IPS DF 19.7 (cell line): Measurements from ENCODE around the gene AIDA.
"Not testable (repeated sequence)": the region's sequence is repeated elsewhere in the genome, so short reads cannot be mapped to it uniquely, and the experiment has no call there.

Source experiments
- DNase-seq: peaks from one replicate; pipeline ENCODE4 v3.0.0-alpha.2; 2013; ENCODE audit warnings: low read depth, low spot score

AIDA gene

DNA sequence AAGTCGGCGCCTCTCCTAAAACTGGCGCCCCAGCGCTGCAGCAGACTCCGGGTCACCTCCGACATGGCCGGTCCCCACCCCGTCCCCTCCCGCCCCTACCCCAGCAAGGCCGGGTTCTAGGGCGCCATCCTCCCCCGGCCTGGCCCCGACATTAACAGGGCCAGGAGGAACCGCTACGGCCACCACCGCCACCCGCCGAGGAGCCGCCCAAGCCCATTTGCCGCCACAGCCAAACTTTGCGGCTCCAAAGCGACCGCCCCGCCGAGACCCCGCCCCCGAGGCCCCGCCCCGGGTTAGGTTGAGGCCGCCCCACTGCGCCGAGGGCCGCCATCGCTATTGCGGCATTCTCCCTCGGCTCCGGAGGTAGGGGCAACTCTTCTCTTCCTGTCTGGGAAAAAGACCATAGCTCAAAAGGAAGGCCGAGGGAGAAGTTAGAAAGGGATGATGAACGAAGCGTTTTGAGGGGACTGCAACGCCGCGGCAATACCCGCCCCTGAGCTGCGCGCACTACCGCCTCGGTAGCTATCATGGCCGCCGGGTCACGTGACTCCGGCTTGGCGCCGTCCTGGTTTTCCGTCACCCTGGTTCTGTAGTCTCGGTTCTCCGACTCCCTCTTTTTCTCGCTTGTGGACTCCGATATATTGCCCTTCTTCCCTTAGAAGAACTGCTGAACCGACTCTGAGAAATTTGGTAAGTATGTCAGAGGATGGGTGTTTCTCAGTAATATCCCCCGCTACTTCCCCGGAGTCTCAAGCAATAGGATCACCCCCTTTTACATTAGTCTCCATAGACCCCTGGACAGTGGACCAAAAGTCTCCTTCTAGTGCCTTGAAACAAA, at the start of gene AIDA, which contains the start of gene BROX:
TSS of gene AIDA (minus strand) at position 239 of the 838 bp plus-strand sequence. CDS start at position 65, 174 bp downstream.
TSS of gene BROX (plus strand) at position 312 of the 838 bp plus-strand sequence. CDS start 3,136 bp downstream, outside the sequence.
- DNase-seq, result no peak

DNA sequence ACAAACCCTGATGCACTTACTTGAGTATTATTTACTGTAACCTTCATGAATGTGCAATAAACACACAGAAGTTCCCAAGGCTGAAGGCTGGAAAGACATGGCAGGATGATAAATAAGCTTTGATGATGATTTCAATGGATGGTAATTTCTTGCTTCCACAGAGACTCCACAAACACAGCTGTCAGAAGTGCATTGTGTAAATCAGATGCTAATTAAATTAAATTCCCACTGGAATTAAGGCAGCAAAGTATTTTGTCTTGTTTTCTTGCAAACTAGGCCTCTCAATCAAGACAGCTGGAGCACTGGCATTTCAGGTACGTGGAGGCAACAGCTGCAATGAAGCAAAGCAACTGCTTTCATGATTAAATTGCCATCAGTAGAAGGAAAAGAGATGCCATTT, 48.8 kb upstream of the AIDA start:
- no peak for DNase-seq

- DNase-seq, result no peak
These were observed 47.3 kb upstream of the AIDA start for GRCh38 chr1:222759451-222760035.

DNA sequence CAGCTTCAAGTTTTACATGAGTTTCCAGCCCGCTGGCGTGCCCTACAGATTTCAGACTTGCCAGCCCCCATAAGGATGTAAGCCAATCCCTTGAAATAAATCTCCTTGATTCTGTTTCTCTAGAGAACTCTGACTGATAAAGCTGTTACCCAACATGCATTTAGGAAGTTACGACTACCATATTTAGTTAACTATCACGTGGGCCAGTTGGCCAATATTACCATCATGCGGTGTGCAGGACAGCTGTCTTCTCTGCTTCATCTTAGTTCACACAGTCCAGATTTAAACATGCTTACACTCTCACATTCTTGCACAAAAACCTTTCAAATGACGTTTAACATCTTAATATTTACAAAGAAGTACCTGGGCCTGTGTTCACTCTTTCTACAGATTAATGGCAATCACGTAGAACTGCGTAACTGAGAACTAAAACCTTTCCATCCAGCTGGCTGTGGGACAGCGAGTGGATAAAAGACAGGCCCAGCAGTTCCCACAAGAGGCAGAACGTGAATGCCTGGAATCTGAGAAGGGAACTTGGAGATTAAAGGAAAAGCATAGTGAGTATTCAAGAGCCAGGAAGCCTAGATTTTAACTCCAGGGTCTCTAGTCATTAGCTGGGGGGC, 45.5 kb upstream of the AIDA start:
- no peak for DNase-seq

DNA sequence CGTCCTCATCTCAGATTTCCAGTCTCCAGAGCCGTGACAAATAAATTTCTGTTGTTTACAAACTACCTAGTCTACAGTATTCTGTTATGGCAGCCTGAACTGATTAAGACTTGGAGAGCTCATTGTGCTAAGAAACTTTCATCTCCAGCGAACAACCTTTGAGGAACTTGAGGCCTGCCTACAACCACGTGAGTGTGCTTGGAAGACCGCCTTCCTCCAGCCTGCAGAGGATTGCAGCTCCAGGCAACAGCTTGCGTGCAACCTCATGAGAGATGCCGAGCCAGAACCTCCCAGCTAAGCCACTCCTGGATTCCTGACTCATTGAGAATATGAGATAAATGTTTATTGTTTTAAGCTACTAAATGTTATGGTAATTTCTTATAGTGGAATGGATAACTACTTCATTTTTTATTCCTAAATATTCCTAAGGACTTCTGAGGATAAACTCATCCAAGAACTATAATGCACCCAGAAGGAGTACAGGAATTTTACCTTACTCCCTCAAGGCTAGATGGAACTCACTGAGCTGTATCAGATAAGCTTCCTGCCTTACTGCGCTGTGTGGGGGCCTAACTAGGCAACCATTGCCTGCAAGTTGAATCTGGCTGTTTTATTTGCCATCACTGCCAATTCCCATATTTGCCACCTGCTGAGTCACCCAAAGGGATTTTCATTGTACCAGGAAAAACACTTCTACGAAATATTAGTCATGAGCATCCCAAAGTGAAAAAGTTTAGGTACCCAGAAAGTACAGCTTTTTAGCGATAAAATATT, 42.3 kb upstream of the AIDA start:
- DNase-seq, result no peak

DNA sequence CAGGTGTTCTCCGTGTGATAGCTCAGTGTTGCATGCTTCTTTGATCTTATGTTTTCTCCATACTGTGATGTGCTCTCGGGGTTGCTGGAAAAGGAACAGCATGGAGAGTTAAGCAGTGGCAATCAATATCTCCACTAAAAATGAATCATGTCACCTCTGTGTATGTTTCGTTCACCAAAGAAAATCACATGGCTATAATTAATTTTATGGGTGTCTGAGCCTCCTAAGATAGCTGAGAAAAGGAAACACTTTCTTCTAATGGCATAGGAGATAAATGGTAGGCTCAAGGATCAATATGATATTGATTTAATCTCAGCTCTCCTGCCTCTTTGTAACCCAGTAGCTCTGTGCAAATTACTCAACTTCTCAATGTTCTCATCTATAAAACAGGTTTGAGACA, 39.0 kb upstream of the AIDA start:
- no peak for DNase-seq

- no peak for DNase-seq
These were observed 38.4 kb upstream of the AIDA start for GRCh38 chr1:222750651-222751050.

GRCh38 chr1:222749927-222750326, 37.6 kb upstream of the AIDA start:
- no peak for DNase-seq

- DNase-seq, result not testable (repeated sequence)
These were observed 29.6 kb upstream of the AIDA start for GRCh38 chr1:222741630-222742457.

DNA sequence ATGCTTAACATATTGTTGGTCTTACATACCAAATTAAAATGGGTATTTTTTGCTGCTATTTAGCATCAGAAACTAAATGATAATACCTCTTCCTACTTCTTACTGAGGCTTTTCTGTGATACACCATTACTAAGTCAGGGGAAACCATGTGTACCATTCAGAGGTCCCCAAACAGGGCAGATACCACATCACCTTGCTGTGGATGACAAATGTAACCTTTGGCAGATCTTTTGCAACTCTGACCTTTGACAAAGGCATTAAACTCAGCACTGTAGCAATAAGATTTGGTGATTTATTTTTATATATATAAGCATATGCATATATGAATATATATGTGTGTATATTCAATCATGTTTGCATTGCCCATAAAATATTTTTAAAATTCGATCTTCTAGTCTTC, 27.6 kb upstream of the AIDA start:
- no peak for DNase-seq

- DNase-seq, result no peak
These were observed 27.2 kb upstream of the AIDA start for GRCh38 chr1:222739465-222739864.

DNA sequence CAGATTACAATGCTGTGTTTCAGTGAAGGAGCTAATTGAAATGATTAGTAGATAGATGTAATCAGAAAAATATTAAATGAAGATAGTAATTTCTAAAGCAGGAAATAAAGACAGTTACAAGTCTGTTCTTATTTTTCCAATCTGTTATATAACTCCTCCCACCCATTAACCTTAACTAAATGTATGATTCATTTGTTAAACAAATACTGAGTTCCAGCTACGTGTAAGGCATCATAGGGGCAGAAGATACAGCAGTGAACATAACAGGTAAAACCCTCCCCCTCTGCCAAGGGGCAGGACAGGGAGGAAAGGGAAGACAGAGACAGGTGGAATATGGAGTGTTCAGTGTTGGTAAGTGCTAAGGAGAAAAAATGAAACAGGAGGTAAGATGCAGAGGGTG, 24.7 kb upstream of the AIDA start, which contains the start of gene FAM177B:
TSS of gene FAM177B (plus strand) at position 231 of the 400 bp plus-strand sequence. CDS start 9,344 bp downstream, outside the sequence.
- DNase-seq, result no peak

DNA sequence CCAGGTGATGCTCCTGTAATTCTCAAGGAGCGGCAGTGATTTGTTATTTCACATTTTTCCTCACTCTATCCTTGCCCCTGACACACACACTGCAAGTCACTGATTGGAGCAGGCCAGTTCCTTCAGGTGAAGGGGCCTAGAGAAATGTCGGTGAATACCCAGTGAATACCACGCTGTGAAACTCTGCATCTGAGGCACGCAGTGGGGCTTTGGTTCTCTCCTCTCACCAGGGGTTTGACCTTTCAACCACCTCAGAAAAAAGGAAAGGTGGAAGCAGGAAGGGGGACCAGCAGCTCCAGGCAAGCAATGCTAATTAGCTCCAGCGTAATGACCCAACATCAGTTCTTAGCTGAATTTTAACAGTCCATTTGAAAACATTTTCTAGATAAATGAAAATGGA, 24.2 kb upstream of the AIDA start:
- DNase-seq, result peak; percentile 72

DNA sequence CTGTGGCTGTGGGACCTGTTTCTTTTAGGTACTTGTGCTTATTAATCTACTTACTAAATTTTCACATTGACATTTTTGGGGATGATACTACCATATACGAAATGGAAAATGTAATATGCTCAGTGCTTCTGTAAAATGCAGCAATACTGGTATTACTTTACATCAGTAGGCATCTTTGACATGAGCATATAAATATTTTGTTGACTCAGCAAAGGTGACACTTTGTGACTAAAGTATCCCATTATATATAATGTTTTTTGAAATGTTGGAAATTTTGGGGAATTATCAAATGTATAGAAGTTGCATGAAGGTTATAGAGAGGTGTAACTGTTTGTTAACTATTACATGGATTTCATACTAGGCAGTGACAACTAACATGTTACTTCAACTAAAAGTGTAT, 22.4 kb upstream of the AIDA start:
- DNase-seq, result no peak

- no peak for DNase-seq
These were observed 20.2 kb upstream of the AIDA start for GRCh38 chr1:222732216-222733159.

DNA sequence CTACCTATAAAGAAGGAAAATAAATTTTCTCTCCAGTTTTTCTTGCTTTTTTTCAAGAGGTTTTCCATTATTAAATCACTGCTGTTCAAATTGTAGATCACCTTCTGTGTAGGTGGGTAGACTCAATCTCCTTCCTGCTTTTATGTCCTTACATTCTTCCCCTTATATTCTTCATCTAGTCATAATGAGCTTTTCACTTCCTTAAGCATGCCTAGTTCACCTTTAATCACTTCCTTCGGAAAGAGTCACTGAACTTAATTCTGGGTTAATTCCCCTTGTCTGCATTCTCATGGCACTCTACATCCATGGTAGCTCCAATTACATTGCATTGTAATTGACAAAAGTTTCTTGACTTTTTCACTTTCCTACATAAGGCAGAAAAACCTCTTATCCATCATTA, 18.6 kb upstream of the AIDA start:
- no peak for DNase-seq

DNA sequence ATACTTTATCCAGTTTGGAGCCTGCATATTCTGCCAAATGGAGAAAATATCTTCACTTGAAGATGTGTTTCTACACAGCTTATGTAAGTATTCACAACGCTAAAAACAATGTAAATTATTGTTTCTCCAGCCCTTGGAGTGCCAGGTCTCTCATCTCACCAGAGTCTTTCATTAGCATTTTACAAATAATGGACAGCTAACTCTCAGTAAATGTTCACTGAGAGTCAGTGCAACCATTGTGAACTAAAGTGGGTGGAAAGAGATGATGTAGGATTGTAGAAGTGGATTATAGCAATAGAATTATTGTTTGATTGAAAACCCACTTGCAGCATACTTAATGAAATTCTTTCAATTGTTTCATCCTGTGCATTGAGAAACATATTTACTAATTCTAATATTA, 16.5 kb upstream of the AIDA start:
- DNase-seq, result no peak

DNA sequence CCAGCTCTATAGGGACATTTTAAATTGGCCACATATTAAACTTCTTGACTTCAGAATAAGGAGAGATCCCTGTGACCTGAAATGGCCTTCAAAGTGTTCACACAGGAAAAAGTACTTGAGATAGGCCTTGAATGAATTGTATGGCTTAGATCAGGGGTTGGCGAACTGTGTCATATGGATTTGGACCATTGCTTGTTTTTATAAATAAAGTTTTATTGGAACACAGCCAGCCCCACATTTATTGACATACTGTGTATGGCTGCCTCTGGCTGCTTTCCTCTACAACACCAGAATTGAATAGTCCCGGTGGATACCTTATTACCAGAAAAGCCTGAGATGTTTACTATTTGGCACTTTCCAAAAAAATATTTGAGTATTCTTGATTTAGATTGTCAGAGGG, 4.1 kb upstream of the AIDA start:
- DNase-seq, result no peak

DNA sequence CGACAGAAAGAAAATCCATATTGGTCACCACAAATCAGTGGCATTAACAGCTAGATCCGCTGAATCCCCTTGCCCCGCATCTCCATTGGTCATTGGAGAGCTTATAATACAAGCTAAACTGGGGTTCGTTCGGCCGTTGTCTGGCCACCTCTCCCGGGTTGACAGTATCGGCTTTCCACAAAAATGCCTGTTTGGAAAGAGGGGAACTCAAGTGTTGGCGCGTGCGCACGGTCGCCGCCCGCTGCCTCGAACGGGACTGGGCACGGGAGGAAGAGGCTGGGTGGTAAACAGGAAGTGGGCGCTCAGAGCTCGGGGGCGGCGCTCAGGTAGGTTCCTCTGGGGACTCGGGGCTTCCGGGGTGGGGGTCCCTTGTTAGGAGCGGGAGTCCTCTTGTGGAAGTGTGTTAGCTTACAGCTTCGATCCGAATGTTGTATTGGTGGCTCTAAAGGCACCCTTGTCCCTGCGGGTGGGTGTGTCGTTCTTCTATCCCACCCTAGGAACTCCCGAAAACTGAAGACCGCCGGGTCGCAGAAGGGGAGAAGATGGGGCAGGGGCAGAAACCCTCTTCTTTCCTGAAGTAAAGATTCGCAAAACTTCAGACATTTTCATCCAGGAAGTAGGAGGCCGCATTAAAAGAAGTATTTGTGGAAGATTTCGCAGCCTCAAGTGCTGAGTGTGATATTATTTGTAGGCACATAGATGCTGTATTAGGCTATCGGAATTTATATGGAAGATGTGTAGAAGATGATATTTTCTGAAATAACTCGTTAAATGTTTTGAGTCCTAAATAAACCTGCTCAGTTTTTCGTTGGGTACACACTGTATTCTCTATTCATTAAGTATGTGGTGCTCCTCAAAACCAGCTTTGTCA, 1.0 kb upstream of the AIDA start:
- peak; percentile 87 for DNase-seq
